HEK293 (cell line): ENCODE data around the gene RIN3.
A peak's percentile ranks its signal among the peaks of the same experiment; 100 is the strongest.

ENCODE experiments used
- CTCF ChIA-PET: fragments of 350-600 bp; formaldehyde crosslinking; extraction: SDS; loops from one replicate; lab custom pipeline; 2021; ENCODE audit warnings: antibody characterized with exemption; lab: Yijun Ruan, JAX
- POLR2A ChIA-PET: fragments of 300-600 bp; formaldehyde crosslinking; extraction: SDS; loops from one replicate; lab custom pipeline; 2020; ENCODE audit warnings: antibody characterized with exemption, inconsistent platforms; lab: Yijun Ruan, JAX
- H3K27ac ChIP-seq: fragments of 200-500 bp; sonication (Bioruptor generic); 2 replicates; pipeline ENCODE4 v1.5.1; 2014; ENCODE audit warnings: low read depth, low read length, control low read depth, inconsistent platforms; ENCODE audit errors: extremely low read depth
- H3K36me3 ChIP-seq, 2 experiments: fragments of 200-500 bp in 1 of 2; sonication (Bioruptor generic) in 1 of 2; 1 replicate in 1 of 2; 2 replicates in 1 of 2; pipeline ENCODE4 v1.5.1; 2014 to 2017; ENCODE audit warnings: inconsistent platforms in 2 of 2, low read length in 2 of 2; ENCODE audit not compliant: control insufficient read depth in 2 of 2, insufficient read depth in 1 of 2
- H3K4me1 ChIP-seq: fragments of 200-500 bp; sonication (Bioruptor generic); 2 replicates; pipeline ENCODE4 v1.5.1; 2014; ENCODE audit warnings: mild to moderate bottlenecking, low read length, inconsistent platforms; ENCODE audit not compliant: control insufficient read depth, insufficient read depth
- H3K4me3 ChIP-seq: 2 replicates; pipeline ENCODE4 v1.5.1; 2011; ENCODE audit warnings: low read depth, mild to moderate bottlenecking, control low read depth, low read length, moderate library complexity
- H3K9me3 ChIP-seq: fragments of 200-500 bp; sonication (Bioruptor generic); 2 replicates; pipeline ENCODE4 v1.5.1; 2014; ENCODE audit warnings: low read depth, low read length, inconsistent platforms; ENCODE audit not compliant: control insufficient read depth, insufficient read depth
- GLIS1 ChIP-seq: fragments of 450-650 bp; formaldehyde crosslinking; IDR thresholded peaks from 2 replicates; pipeline ENCODE4 v1.5.1; 2016; ENCODE audit warnings: missing biosample characterization, missing genetic modification characterization
- PRDM10 ChIP-seq: fragments of 450-650 bp; formaldehyde crosslinking; IDR thresholded peaks from 2 replicates; pipeline ENCODE4 v1.5.1; 2016; ENCODE audit warnings: missing biosample characterization, missing genetic modification characterization
- PRDM6 ChIP-seq: fragments of 450-650 bp; formaldehyde crosslinking; IDR thresholded peaks from 2 replicates; pipeline ENCODE4 v1.5.1; 2017; ENCODE audit warnings: missing biosample characterization, missing genetic modification characterization
- REST ChIP-seq: fragments of 450-650 bp; formaldehyde crosslinking; IDR thresholded peaks from 2 replicates; pipeline ENCODE4 v1.5.1; 2016; ENCODE audit warnings: missing biosample characterization, missing genetic modification characterization
- ZBTB17 ChIP-seq: fragments of 450-650 bp; formaldehyde crosslinking; IDR thresholded peaks from 2 replicates; pipeline ENCODE4 v1.5.1; 2016; ENCODE audit warnings: missing biosample characterization, missing genetic modification characterization
- ZBTB26 ChIP-seq: fragments of 450-650 bp; formaldehyde crosslinking; optimal IDR thresholded peaks from 2 replicates; pipeline ENCODE3; 2016; ENCODE audit warnings: missing biosample characterization, mild to moderate bottlenecking, missing genetic modification characterization
- ZBTB8A ChIP-seq: fragments of 450-650 bp; formaldehyde crosslinking; IDR thresholded peaks from 2 replicates; pipeline ENCODE4 v1.5.1; 2016; ENCODE audit warnings: missing biosample characterization, missing genetic modification characterization
- ZNF10 ChIP-seq: fragments of 450-650 bp; formaldehyde crosslinking; IDR thresholded peaks from 2 replicates; pipeline ENCODE4 v1.5.1; 2017; ENCODE audit warnings: missing biosample characterization, missing genetic modification characterization
- ZNF146 ChIP-seq: fragments of 450-650 bp; formaldehyde crosslinking; IDR thresholded peaks from 2 replicates; pipeline ENCODE4 v1.5.1; 2016; ENCODE audit warnings: missing biosample characterization, missing genetic modification characterization
- ZNF23 ChIP-seq: fragments of 450-650 bp; formaldehyde crosslinking; IDR thresholded peaks from 2 replicates; pipeline ENCODE4 v1.5.1; 2016; ENCODE audit warnings: missing biosample characterization, missing genetic modification characterization, borderline replicate concordance
- ZNF335 ChIP-seq: fragments of 450-650 bp; formaldehyde crosslinking; conservative IDR thresholded peaks from 2 replicates; pipeline ENCODE4 v1.5.1; 2016; ENCODE audit warnings: missing biosample characterization, missing genetic modification characterization
- ZNF449 ChIP-seq: fragments of 450-650 bp; formaldehyde crosslinking; IDR thresholded peaks from 2 replicates; pipeline ENCODE4 v1.5.1; 2017; ENCODE audit warnings: missing biosample characterization, mild to moderate bottlenecking, missing genetic modification characterization, moderate library complexity
- ZNF530 ChIP-seq: fragments of 450-650 bp; formaldehyde crosslinking; IDR thresholded peaks from 2 replicates; pipeline ENCODE4 v1.5.1; 2016; ENCODE audit warnings: low read depth, missing biosample characterization, missing genetic modification characterization
- ZNF768 ChIP-seq: fragments of 450-650 bp; formaldehyde crosslinking; IDR thresholded peaks from 2 replicates; pipeline ENCODE4 v1.5.1; 2018; ENCODE audit warnings: missing biosample characterization, mild to moderate bottlenecking, missing genetic modification characterization
- ZNF776 ChIP-seq: fragments of 450-650 bp; formaldehyde crosslinking; IDR thresholded peaks from 2 replicates; pipeline ENCODE4 v1.5.0; 2017; ENCODE audit warnings: missing biosample characterization, missing genetic modification characterization, borderline replicate concordance
- ZSCAN16 ChIP-seq: fragments of 450-650 bp; formaldehyde crosslinking; IDR thresholded peaks from 2 replicates; pipeline ENCODE4 v1.5.1; 2016; ENCODE audit warnings: missing biosample characterization, missing genetic modification characterization
- ZSCAN18 ChIP-seq: fragments of 450-650 bp; formaldehyde crosslinking; IDR thresholded peaks from 2 replicates; pipeline ENCODE4 v1.5.1; 2016; ENCODE audit warnings: missing biosample characterization, missing genetic modification characterization
- ZSCAN30 ChIP-seq: fragments of 450-650 bp; IDR thresholded peaks from 2 replicates; pipeline ENCODE4 v1.5.1; 2018; ENCODE audit warnings: missing biosample characterization, mild to moderate bottlenecking, missing genetic modification characterization, moderate library complexity

Gene RIN3

GRCh38 chr14:92540472-92541048 lies 27.0 kb downstream of the RIN3 start:
- CTCF ChIA-PET: interaction anchor here (0.6 to 1.2 kb wide), 3 partner anchors 25 to 109 kb away, joined by 3 to 4 read pairs (median 3); no protein-coding TSS in a partner anchor
- no peak overlapping the region for H3K4me3 ChIP-seq
- TF ChIP-seq ZBTB17 (tag by site-specific recombination) (peak; percentile 93), ZSCAN18 (tag by site-specific recombination) (no peak), ZNF23 (tag by site-specific recombination) (peak; percentile 95), GLIS1 (tag by site-specific recombination) (no peak; the same call in 1 of the 2 replicates), ZNF335 (tag by site-specific recombination) (no peak), ZNF10 (peak; percentile 41; the same call in 1 of the 2 replicates), ZNF449 (tag by site-specific recombination) (no peak), ZNF146 (tag by site-specific recombination) (no peak), ZNF776 (tag by site-specific recombination) (no peak), PRDM10 (tag by site-specific recombination) (peak; percentile 56)
- POLR2A ChIA-PET: no interaction called here
- H3K27ac ChIP-seq: no peak overlapping the region
- H3K9me3 ChIP-seq: no peaks in the 10 kb centered on the region
- no peaks in the 10 kb centered on the region for H3K4me1 ChIP-seq
- H3K36me3 ChIP-seq: no peaks in the 10 kb centered on the region

GRCh38 chr14:92542766-92543554 lies 29.4 kb downstream of the RIN3 start:
- Histone ChIP-seq H3K4me3 (no peak overlapping the region), H3K4me1 (no peaks in the 10 kb centered on the region), H3K27ac (no peak overlapping the region), H3K36me3 (no peaks in the 10 kb centered on the region), H3K9me3 (no peaks in the 10 kb centered on the region)
- ChIA-PET POLR2A (no interaction called here), CTCF (interaction anchor here (0.8 kb wide), 1 partner anchor 77 kb away, joined by 5 read pairs; no protein-coding TSS in a partner anchor)
- no peak for TF ChIP-seq PRDM6 (tag by site-specific recombination)
- no peak for TF ChIP-seq ZSCAN16 (tag by site-specific recombination)
- no peak for TF ChIP-seq REST (tag by site-specific recombination)
- no peak for TF ChIP-seq ZNF530 (tag by site-specific recombination)
- TF ChIP-seq ZSCAN30: no peak
- TF ChIP-seq ZNF768 (tag by site-specific recombination): no peak
- TF ChIP-seq ZBTB26 (tag by site-specific recombination): no peak
- no peak for TF ChIP-seq ZBTB8A
